GM12892 (cell line): ENCODE data around the gene RTCA.

Source experiments
- POLR2A ChIP-seq: IDR thresholded peaks from 2 replicates; pipeline ENCODE4 v1.6.1; 2011; ENCODE audit warnings: low read depth, low read length, control low read depth
- POLR2AphosphoS5 ChIP-seq: IDR thresholded peaks from 2 replicates; pipeline ENCODE4 v1.6.1; 2011; ENCODE audit warnings: low read depth, low read length, control low read depth
- TAF1 ChIP-seq: IDR thresholded peaks from 2 replicates; pipeline ENCODE4 v1.6.1; 2011; ENCODE audit warnings: low read depth, mild to moderate bottlenecking, control low read depth, low read length, borderline replicate concordance

DNA sequence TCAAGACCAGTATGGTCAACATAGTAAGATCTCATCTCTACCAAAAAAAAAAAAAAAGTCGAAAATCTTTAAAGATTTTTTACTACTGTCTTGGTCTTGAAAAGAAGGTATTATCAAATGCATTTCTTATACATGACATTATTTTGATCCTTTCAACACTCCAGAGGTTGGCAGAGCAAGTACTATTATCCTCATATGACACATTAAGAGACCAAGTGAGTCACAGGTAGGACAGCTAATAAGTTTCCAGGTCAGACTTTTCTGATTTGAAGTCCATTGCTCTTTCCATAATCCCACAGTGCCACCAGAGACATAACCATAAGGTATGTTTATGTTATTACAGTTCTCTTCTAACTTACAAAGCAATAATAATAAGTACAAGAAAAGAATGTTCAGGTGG is 31.6 kb upstream of the RTCA start:
- no peak for TF ChIP-seq POLR2A
- TF ChIP-seq POLR2AphosphoS5: no peak
- no peak for TF ChIP-seq TAF1
